HUES64 (cell line): ENCODE results near the gene KRTAP19-7. TPM values are rescaled to one million over a fixed set of nuclear protein-coding genes. Genes with fewer than 3 reads are reported as not detected.

Experiments
- H3K27ac ChIP-seq: 2 replicates; pipeline ENCODE4 v1.7.0; 2013; ENCODE audit warnings: low read depth, low read length, inconsistent platforms
- H3K27me3 ChIP-seq: 2 replicates; pipeline ENCODE4 v1.6.1; 2013; ENCODE audit warnings: mild to moderate bottlenecking, low read length; ENCODE audit not compliant: insufficient read depth
- H3K36me3 ChIP-seq: 2 replicates; pipeline ENCODE4 v1.6.1; 2013; ENCODE audit warnings: mild to moderate bottlenecking, low read length; ENCODE audit not compliant: insufficient read depth
- H3K4me1 ChIP-seq: 2 replicates; pipeline ENCODE4 v1.6.1; 2013; ENCODE audit warnings: mild to moderate bottlenecking, low read length, moderate library complexity; ENCODE audit not compliant: insufficient read depth
- H3K4me3 ChIP-seq: 2 replicates; pipeline ENCODE4 v1.5.1; 2013; ENCODE audit warnings: mild to moderate bottlenecking, low read length, moderate library complexity
- H3K9ac ChIP-seq: 2 replicates; pipeline ENCODE4 v1.6.1; 2013; ENCODE audit warnings: mild to moderate bottlenecking, low read depth, low read length
- H3K9me3 ChIP-seq: 2 replicates; pipeline ENCODE4 v1.6.1; 2013; ENCODE audit warnings: low read depth, low read length; ENCODE audit not compliant: insufficient read depth
- WGBS: fragments of 150-250, 120-280 bp; methylation state at CpG from one replicate; pipeline ENCODE4 v1.1.7; 2013; ENCODE audit warnings: missing lambda C conversion rate; 5-methylcytosine and 5-hydroxymethylcytosine counted together
- polyA plus RNA-seq, 2 experiments: library from polyadenylated mRNA; stranded (reverse); fragments of 50-300 nt; gene quantifications; one replicate each; pipeline ENCODE4 v1.2.3, GENCODE V29; 2013

Gene KRTAP19-7, protein sequence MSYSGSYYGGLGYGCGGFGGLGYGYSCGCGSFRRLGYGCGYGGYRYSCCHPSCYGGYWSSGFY
- polyA plus RNA-seq (2013, experiment 1 of 2): not detected
- polyA plus RNA-seq (2013, experiment 2 of 2): not detected

DNA sequence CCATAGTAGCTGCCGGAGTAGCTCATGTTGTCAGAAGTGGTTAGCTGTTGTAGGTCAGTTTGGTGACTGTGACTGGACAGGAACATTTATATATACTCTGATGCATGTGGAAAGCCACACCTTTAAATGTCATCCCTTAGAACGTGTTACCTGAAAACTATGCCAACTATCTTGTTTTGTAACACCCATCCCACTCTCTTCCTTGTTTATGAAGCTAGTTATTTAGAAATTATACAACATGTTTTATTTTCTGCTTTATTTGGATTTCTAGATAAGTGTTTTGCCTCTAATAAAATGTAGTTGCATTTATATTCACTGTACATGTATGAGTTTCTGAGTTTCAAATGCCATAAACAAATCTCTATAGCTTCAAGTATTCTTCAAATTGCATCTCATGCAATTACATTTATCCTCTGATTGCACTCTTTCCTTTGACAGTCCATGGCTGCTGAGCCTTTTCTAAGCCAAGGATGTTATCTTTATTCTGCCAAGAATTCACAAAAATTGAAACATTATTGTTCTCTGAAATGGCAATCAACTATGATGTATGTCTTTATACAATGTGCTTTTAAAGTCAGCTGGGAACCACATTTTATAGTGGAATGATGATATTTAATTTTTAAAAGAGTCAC lies at the start of gene KRTAP19-7:
KRTAP19-7 (minus strand) TSS at position 51 of the 632 bp plus-strand sequence; CDS start at position 26, 25 bp downstream.
- Histone ChIP-seq H3K9ac (no peak within 1 kb of the TSS), H3K4me3 (no peak within 1 kb of the TSS), H3K9me3 (no peaks in the 10 kb centered on the region), H3K27me3 (no peaks in the 10 kb centered on the region), H3K4me1 (no peaks in the 10 kb centered on the region), H3K36me3 (no peaks in the 10 kb centered on the region), H3K27ac (no peak within 1 kb of the TSS)
- WGBS: 71% methylated on average over 2 of the region's 2 CpGs

DNA sequence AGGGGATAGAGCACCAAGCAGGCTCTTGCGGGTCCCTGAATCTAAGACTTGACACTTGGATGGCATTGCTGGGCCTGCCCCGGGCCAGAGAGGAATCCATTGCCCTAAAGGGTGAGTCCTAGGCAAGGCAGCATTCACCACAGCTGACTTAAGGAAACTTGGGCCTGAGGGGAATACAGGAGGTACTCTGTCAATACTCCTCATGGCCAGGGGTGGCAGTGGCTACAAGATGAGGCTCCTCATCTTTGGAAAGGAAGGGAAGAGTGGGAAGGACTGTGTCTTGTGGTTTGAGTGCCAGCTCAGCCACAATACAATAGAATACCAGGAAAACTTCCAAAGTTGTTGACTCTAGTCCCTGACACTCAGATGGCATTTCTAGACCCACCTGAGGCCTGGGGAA lies 44.9 kb upstream of the KRTAP19-7 start:
- Histone ChIP-seq H3K27me3 (no peaks in the 10 kb centered on the region), H3K27ac (no peak overlapping the region), H3K36me3 (no peaks in the 10 kb centered on the region), H3K4me1 (no peaks in the 10 kb centered on the region), H3K9me3 (no peaks in the 10 kb centered on the region), H3K4me3 (no peak overlapping the region), H3K9ac (no peak overlapping the region)
- 89% methylated on average over 2 of the region's 2 CpGs for WGBS

GRCh38 chr21:30600787-30601186 lies 39.7 kb upstream of the KRTAP19-7 start, which contains the start of gene KRTAP22-1:
Gene KRTAP22-1, plus strand, starts transcription at chr21:30601087.
- Histone ChIP-seq H3K27ac (no peak within 1 kb of the TSS), H3K27me3 (no peaks in the 10 kb centered on the region), H3K36me3 (no peaks in the 10 kb centered on the region), H3K4me1 (no peaks in the 10 kb centered on the region), H3K9me3 (no peaks in the 10 kb centered on the region), H3K9ac (no peak within 1 kb of the TSS), H3K4me3 (no peak within 1 kb of the TSS)
- WGBS: no CpG with 5 or more reads among the region's 1 CpG

DNA sequence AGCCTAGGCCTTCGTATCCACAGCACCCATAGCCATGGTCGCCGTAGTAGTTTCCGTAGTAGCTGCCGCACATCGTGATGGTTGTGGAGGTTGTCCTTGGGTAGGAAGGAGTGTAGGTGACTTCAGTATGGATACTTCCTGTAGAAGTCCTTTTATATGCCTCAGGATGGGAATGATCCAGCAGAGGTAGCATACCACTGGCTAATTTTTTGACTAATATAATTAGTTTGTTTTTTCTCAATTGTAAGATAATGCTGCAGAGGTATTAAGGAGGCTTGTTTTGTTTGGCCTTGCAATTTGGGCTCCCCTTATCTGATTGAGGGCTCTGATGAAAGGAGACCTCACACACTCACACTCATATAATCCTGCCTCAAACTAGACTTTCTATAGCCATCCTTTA lies 37.7 kb upstream of the KRTAP19-7 start, which contains the start of gene KRTAP6-2:
KRTAP6-2 (minus strand) TSS at position 101 of the 400 bp plus-strand sequence; CDS start at position 73, 28 bp downstream.
- H3K27me3 ChIP-seq: no peaks in the 10 kb centered on the region
- H3K4me3 ChIP-seq: no peak within 1 kb of the TSS
- WGBS: 97% methylated on average over 6 of the region's 6 CpGs
- H3K36me3 ChIP-seq: no peaks in the 10 kb centered on the region
- no peak within 1 kb of the TSS for H3K9ac ChIP-seq
- no peaks in the 10 kb centered on the region for H3K4me1 ChIP-seq
- H3K27ac ChIP-seq: no peak within 1 kb of the TSS
- no peaks in the 10 kb centered on the region for H3K9me3 ChIP-seq

DNA sequence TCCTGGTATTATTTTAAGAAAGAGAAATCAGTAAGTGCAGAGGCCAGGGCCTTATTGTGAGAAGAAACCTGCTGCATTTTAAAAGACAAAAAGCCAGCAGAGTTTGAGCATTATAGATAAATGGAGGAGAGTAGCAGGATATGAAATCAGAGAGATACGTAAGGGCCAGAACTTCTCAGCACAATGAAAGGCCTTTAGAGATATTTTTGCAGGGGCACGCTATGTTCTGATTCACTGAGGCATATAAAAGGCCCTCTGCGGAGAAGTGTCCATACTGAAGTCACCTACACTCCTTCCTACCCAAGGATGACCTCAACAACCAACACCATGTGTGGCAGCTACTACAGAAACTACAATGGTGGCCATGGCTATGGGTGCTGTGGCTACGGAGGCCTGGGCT lies 31.0 kb upstream of the KRTAP19-7 start, which contains the start of gene KRTAP6-3:
KRTAP6-3 (plus strand) TSS at position 301 of the 400 bp plus-strand sequence; CDS start at position 307, 6 bp downstream.
- H3K4me1 ChIP-seq: no peaks in the 10 kb centered on the region
- H3K4me3 ChIP-seq: no peak within 1 kb of the TSS
- no peaks in the 10 kb centered on the region for H3K9me3 ChIP-seq
- no peak within 1 kb of the TSS for H3K9ac ChIP-seq
- H3K27me3 ChIP-seq: no peaks in the 10 kb centered on the region
- H3K27ac ChIP-seq: no peak within 1 kb of the TSS
- H3K36me3 ChIP-seq: no peaks in the 10 kb centered on the region
- WGBS: 96% methylated on average over 4 of the region's 4 CpGs

DNA sequence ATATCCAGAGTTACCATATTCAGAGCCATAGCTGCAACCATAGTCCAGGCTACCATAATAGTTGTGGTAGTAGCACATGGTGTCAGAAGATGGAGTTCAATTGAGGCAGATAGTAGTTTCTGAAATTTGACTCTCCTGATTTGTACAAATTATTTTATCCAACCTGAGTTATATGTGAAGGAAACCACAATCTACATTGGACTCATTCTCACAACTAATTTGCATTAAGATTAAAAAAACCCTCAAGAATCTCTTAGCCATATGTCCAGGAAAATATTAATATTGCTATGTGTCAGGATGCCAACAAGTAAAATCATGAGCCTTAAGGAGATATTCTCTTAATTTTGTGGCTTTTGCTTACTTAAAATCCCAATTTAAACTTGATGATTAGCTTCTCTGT lies 29.2 kb upstream of the KRTAP19-7 start, which contains the start of gene KRTAP22-2:
KRTAP22-2 (minus strand) TSS at position 101 of the 400 bp plus-strand sequence.
- no peaks in the 10 kb centered on the region for H3K4me1 ChIP-seq
- H3K27me3 ChIP-seq: no peaks in the 10 kb centered on the region
- no peak within 1 kb of the TSS for H3K9ac ChIP-seq
- H3K27ac ChIP-seq: no peak within 1 kb of the TSS
- no peaks in the 10 kb centered on the region for H3K36me3 ChIP-seq
- no peaks in the 10 kb centered on the region for H3K9me3 ChIP-seq
- H3K4me3 ChIP-seq: no peak within 1 kb of the TSS

DNA sequence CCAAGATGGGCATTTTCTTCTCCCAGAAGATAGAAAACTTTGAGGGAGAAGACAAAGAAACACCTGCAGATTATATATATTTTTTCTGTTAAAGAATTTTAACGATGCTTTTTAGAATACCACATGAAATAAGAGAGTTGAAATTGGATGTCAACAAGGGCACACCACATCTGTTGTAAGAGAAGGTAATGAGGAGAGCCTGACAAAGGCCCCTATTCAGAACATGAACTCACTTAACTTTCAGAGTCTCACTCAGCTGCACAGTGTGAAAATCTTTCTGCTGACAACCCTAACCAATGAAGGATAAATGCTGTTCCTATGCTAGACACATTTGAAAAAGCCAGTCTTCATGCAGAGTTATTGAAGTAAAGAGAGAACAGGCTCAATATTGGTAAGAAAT lies 21.8 kb upstream of the KRTAP19-7 start:
- Histone ChIP-seq H3K9ac (no peak overlapping the region), H3K36me3 (no peaks in the 10 kb centered on the region), H3K4me3 (no peak overlapping the region), H3K27me3 (no peaks in the 10 kb centered on the region), H3K27ac (no peak overlapping the region), H3K4me1 (0 out of 2 replicates have a peak, but pooled peaks cover 2% of the 10 kb centered on the region), H3K9me3 (no peaks in the 10 kb centered on the region)
- WGBS: 100% methylated on average over 1 of the region's 1 CpG

DNA sequence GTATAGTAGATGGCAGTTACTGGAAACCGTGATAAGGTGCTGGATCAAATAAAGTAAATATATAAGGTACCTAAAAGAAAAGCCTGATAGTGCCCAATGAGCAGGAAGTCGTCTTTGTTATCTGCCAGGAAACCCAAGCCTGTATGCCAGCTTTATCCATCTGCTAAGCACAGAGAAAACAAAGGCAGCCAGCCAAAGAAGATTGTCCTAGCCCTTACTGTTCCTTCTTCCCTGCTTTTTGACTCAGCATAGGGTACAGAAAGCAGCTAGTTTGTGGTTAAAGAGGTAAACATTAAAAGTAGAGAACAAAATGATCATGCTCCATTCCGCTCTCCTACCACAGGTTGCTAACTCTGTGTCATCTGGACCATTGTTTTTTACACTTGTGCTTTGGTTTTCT lies 19.0 kb upstream of the KRTAP19-7 start:
- Histone ChIP-seq H3K4me1 (0 out of 2 replicates have a peak, but pooled peaks cover 2% of the 10 kb centered on the region), H3K9me3 (no peaks in the 10 kb centered on the region), H3K27ac (no peak overlapping the region), H3K36me3 (no peaks in the 10 kb centered on the region), H3K9ac (no peak overlapping the region), H3K27me3 (no peaks in the 10 kb centered on the region), H3K4me3 (no peak overlapping the region)
- WGBS: 74% methylated on average over 3 of the region's 3 CpGs

GRCh38 chr21:30579346-30579745 lies 18.2 kb upstream of the KRTAP19-7 start:
- Histone ChIP-seq H3K9me3 (no peaks in the 10 kb centered on the region), H3K4me3 (no peak overlapping the region), H3K9ac (no peak overlapping the region), H3K4me1 (0 out of 2 replicates have a peak, but pooled peaks cover 2% of the 10 kb centered on the region), H3K36me3 (no peaks in the 10 kb centered on the region), H3K27ac (no peak overlapping the region), H3K27me3 (no peaks in the 10 kb centered on the region)
- WGBS: 80% methylated on average over 1 of the region's 1 CpG

DNA sequence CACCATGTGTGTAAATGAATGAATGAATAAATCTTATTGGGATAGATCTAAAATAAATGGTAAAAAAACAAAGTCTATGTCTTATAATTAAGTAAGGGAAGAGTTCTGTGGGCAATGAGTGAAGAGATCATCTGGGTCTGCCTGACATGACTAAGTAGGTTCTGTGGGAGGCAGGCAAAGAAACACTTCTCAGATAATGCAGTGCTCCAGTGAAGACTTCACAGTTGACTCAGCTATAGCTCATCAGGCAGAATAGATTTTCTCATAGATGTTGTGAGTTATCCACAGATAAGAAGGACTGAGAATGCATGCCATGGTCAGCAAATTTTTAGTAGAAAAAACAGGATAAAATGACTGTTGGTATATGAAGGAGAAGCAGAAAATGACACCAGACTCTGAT lies 16.7 kb upstream of the KRTAP19-7 start:
- Histone ChIP-seq H3K4me3 (no peak overlapping the region), H3K9ac (no peak overlapping the region), H3K9me3 (no peaks in the 10 kb centered on the region), H3K4me1 (0 out of 2 replicates have a peak, but pooled peaks cover 2% of the 10 kb centered on the region), H3K27ac (no peak overlapping the region), H3K27me3 (no peaks in the 10 kb centered on the region), H3K36me3 (no peaks in the 10 kb centered on the region)

DNA sequence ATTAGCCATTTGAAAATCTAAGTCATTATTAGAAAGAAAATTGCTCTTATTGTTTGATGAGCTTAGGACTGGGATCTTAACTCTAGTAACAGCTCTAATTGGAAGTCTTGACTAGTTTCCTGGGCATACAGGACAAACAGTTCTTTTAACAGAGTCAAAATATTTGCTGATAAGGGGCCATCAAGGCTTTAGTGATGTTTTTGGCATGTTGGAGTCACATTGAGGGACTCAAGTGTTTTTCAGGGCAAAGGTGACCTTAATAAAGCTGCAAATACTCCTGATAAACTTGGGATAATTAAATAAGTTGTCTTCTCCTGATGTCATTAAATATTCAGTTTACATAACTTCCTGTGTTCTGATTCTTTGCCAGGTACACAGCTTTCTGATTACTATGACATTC lies 6.5 kb upstream of the KRTAP19-7 start:
- Histone ChIP-seq H3K27ac (no peak overlapping the region), H3K27me3 (no peaks in the 10 kb centered on the region), H3K4me3 (no peak overlapping the region), H3K9me3 (no peaks in the 10 kb centered on the region), H3K36me3 (no peaks in the 10 kb centered on the region), H3K9ac (no peak overlapping the region), H3K4me1 (no peaks in the 10 kb centered on the region)
